Upper lobe of left lung (tissue), 4 donors: ENCODE measurements around the gene CBR1.

Experiments used
- CTCF ChIP-seq, 6 experiments: fragments of 450-650 bp in 4 of 6; fragments of 200-600 bp in 2 of 6; sonication (generic) in 2 of 6; IDR thresholded peaks; one replicate each; pipeline ENCODE4 v1.5.1; 2016 to 2019; ENCODE audit warnings: antibody characterized with exemption in 6 of 6
- POLR2A ChIP-seq, 4 donors: fragments of 450-650 bp; IDR thresholded peaks; one replicate each; pipeline ENCODE4 v1.5.1; 2016 to 2017; ENCODE audit warnings: antibody characterized with exemption in 4 of 4, mild to moderate bottlenecking in 2 of 4
- POLR2AphosphoS5 ChIP-seq, 2 donors: sonication (generic); formaldehyde crosslinking; IDR thresholded peaks; one replicate each; pipeline ENCODE4 v1.5.1; 2017; ENCODE audit warnings: antibody characterized with exemption in 2 of 2

- TF ChIP-seq CTCF (IDR thresholded peaks at IDR 0.05) (no peak), POLR2AphosphoS5 (IDR thresholded peaks at IDR 0.05) (no peak), POLR2A (IDR thresholded peaks at IDR 0.05) (no peak)
These were observed 17.7 kb downstream of the CBR1 start for GRCh38 chr21:36087362-36088138.
